Kidney epithelial cell (primary cell): ENCODE measurements around the gene R3HCC1L. TPM values are rescaled to one million over a fixed set of nuclear protein-coding genes. Genes with fewer than 3 reads are reported as not detected.

Experiments
- DNase-seq: peaks from one replicate; pipeline ENCODE4 v3.0.0-alpha.2; 2010; ENCODE audit warnings: low read depth
- H3K27me3 ChIP-seq: 2 replicates; pipeline ENCODE4 v1.6.0; 2011; ENCODE audit warnings: low read length; ENCODE audit not compliant: control insufficient read depth, insufficient read depth
- H3K36me3 ChIP-seq: 2 replicates; pipeline ENCODE4 v1.5.1; 2011; ENCODE audit warnings: low read length; ENCODE audit not compliant: control insufficient read depth, insufficient read depth
- H3K4me3 ChIP-seq: 2 replicates; pipeline ENCODE4 v1.5.1; 2011; ENCODE audit warnings: low read depth, mild to moderate bottlenecking, control low read depth, low read length
- CTCF ChIP-seq: IDR thresholded peaks from 2 replicates; pipeline ENCODE4 v1.5.1; 2011; ENCODE audit warnings: mild to moderate bottlenecking, moderate library complexity, low read length, control low read depth, inconsistent platforms; ENCODE audit not compliant: insufficient read depth, poor library complexity, severe bottlenecking
- total RNA-seq: library from RNA; depleted of rRNA; stranded (reverse); fragments of >200 nt; gene quantifications from 2 replicates; pipeline ENCODE4 v1.2.3, GENCODE V29; 2015

Gene R3HCC1L
- total RNA-seq, 1 donor from 2014 or later, result 10.7 TPM

GRCh38 chr10:98266647-98267046, 132.2 kb downstream of the R3HCC1L start:
- H3K4me3 ChIP-seq, result no peak overlapping the region
- TF ChIP-seq CTCF, result no peak
- no peaks in the 10 kb centered on the region for H3K36me3 ChIP-seq
- H3K27me3 ChIP-seq, result no peaks in the 10 kb centered on the region
- DNase-seq, result no peak

GRCh38 chr10:98267069-98267893, 132.8 kb downstream of the R3HCC1L start:
- Histone ChIP-seq H3K4me3 (no peak overlapping the region), H3K36me3 (no peaks in the 10 kb centered on the region), H3K27me3 (no peaks in the 10 kb centered on the region)
- TF ChIP-seq CTCF, result no peak
- no peak for DNase-seq

GRCh38 chr10:98267894-98268693, 133.6 kb downstream of the R3HCC1L start, which contains the start of gene LOXL4:
Gene LOXL4, minus strand, starts transcription at chr10:98268194. Its CDS starts 5,175 bp downstream, at chr10:98263019.
- no peaks in the 10 kb centered on the region for H3K27me3 ChIP-seq
- TF ChIP-seq CTCF, result no peak
- DNase-seq, result no peak
- peak within 1 kb of the TSS; percentile 32 for H3K4me3 ChIP-seq
- H3K36me3 ChIP-seq, result no peaks in the 10 kb centered on the region

- Histone ChIP-seq H3K27me3 (no peaks in the 10 kb centered on the region), H3K36me3 (no peaks in the 10 kb centered on the region), H3K4me3 (peak overlapping the region; percentile 32)
- no peak for TF ChIP-seq CTCF
- DNase-seq, result no peak
Observed at GRCh38 chr10:98268694-98269431, 134.4 kb downstream of the R3HCC1L start.

GRCh38 chr10:98269435-98269912, 135.0 kb downstream of the R3HCC1L start:
- Histone ChIP-seq H3K27me3 (no peaks in the 10 kb centered on the region), H3K4me3 (no peak overlapping the region), H3K36me3 (no peaks in the 10 kb centered on the region)
- peak; percentile 76 for DNase-seq
- no peak for TF ChIP-seq CTCF
